ENCODE results near the gene SPINK8.
"Not testable (repeated sequence)": the region's sequence is repeated elsewhere in the genome, so short reads cannot be mapped to it uniquely, and the experiment has no call there.

DNA sequence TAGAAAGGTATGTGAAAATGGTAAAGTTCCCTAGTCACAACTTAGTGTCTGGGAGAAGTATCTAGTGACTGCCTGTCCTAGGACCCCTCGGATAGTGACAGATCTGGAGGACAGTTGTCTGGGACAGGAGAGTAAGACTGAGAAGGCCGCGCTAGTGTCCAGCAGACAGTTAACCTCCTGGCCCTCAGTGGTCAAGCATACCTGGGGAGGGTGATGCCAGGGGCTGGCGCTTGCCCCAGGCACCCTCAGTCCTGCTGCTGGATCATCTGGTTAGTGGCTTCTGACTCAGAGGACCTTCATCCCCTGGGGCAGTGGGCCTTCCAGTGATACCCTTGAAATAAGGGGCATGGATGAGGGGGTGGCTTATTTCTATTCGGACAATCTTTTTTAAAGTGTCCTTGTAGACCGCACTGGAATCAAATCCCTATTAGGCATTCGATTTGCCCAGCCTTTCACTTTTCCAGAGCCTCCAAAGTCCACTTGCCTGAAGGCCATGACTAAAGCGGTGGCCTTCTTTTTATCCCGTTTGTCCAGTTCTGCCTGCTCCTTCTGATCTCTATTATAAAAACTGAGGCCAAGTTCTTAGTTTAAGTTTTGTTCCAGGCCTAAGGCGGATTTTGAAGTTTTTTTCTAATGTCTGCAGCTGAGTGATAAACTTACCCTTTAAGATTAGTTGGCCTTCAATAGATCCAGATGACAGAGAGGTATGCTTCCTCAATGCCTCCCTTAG is 1.6 kb downstream of the SPINK8 start:
- TF ChIP-seq EP300, POLR2A (IDR thresholded peaks at IDR 0.05): not testable (repeated sequence)
- TF ChIP-seq, protein P1, sequence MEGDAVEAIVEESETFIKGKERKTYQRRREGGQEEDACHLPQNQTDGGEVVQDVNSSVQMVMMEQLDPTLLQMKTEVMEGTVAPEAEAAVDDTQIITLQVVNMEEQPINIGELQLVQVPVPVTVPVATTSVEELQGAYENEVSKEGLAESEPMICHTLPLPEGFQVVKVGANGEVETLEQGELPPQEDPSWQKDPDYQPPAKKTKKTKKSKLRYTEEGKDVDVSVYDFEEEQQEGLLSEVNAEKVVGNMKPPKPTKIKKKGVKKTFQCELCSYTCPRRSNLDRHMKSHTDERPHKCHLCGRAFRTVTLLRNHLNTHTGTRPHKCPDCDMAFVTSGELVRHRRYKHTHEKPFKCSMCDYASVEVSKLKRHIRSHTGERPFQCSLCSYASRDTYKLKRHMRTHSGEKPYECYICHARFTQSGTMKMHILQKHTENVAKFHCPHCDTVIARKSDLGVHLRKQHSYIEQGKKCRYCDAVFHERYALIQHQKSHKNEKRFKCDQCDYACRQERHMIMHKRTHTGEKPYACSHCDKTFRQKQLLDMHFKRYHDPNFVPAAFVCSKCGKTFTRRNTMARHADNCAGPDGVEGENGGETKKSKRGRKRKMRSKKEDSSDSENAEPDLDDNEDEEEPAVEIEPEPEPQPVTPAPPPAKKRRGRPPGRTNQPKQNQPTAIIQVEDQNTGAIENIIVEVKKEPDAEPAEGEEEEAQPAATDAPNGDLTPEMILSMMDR (IDR thresholded peaks at IDR 0.05), result not testable (repeated sequence)

Data from suprapubic skin (tissue), 3 donors.